Measurements from ENCODE around the gene ABR.
A peak's percentile ranks its signal among the peaks of the same experiment; 100 is the strongest.

Gene ABR

GRCh38 chr17:1119924-1120323 lies 59.9 kb downstream of the ABR start:
- Histone ChIP-seq H4K8ac (ENCODE audit: low read length) (no peak overlapping the region), H3K4ac (ENCODE audit: low read depth in 1 of 2, low read length in 2 of 2) (no peak overlapping the region), H3K79me1 (replicated peaks; ENCODE audit: low read length, poor library complexity, severe bottlenecking) (peaks cover 20% of the 10 kb centered on the region), H3K27ac (ENCODE audit: low read length, poor library complexity, severe bottlenecking) (no peak overlapping the region), H2BK12ac (ENCODE audit: low read length in 2 of 2) (no peak overlapping the region), H2BK120ac (ENCODE audit: low read depth, low read length) (no peak overlapping the region), H3K4me2 (ENCODE audit: low read length, poor library complexity, severe bottlenecking) (no peak overlapping the region), H2BK5ac (ENCODE audit: low read depth, low read length, poor library complexity, severe bottlenecking) (no peak overlapping the region), H3K9me3 (ENCODE audit: control insufficient read depth, low read length) (no peaks in the 10 kb centered on the region), H3K9ac (ENCODE audit: low read length) (no peak overlapping the region), H3K14ac (ENCODE audit: low read length in 2 of 2) (no peak overlapping the region), H3K27me3 (ENCODE audit: control insufficient read depth in 1 of 2, insufficient read depth in 1 of 2, low read length in 2 of 2) (no peaks in the 10 kb centered on the region), H3K23ac (ENCODE audit: low read length in 2 of 2) (no peak overlapping the region), H4K91ac (ENCODE audit: low read length) (no peak overlapping the region), H2AFZ (ENCODE audit: low read depth, low read length) (no peak overlapping the region), H3K4me1 (ENCODE audit: control insufficient read depth, insufficient read depth, low read depth, low read length) (peaks cover 32% of the 10 kb centered on the region), H3K36me3 (ENCODE audit: control insufficient read depth in 1 of 2, insufficient read depth in 2 of 2, low read depth in 1 of 2, low read length in 2 of 2) (peaks cover 22 to 39% of the 10 kb centered on the region in 2 experiments), H2BK15ac (ENCODE audit: low read depth, poor library complexity, severe bottlenecking) (no peak overlapping the region), H3K18ac (ENCODE audit: low read depth in 1 of 2, low read length in 2 of 2) (no peak overlapping the region), H3K4me3 (ENCODE audit: insufficient read depth in 1 of 2, low read depth in 1 of 2, low read length in 2 of 2) (no peak overlapping the region), H2AK5ac (ENCODE audit: low read length, severe bottlenecking) (no peak overlapping the region)
- WGBS, result 79% methylated on average over 8 of the region's 8 CpGs
- DNase-seq, result no peak

- Histone ChIP-seq H3K36me3 (ENCODE audit: control insufficient read depth in 1 of 2, insufficient read depth in 2 of 2, low read depth in 1 of 2, low read length in 2 of 2) (peaks cover 11 to 23% of the 10 kb centered on the region in 2 experiments), H3K9ac (ENCODE audit: low read length) (no peak overlapping the region), H3K23ac (ENCODE audit: low read length in 2 of 2) (no peak overlapping the region), H3K27ac (ENCODE audit: low read length, poor library complexity, severe bottlenecking) (no peak overlapping the region), H3K9me3 (ENCODE audit: control insufficient read depth, low read length) (no peaks in the 10 kb centered on the region), H4K8ac (ENCODE audit: low read length) (no peak overlapping the region), H3K14ac (ENCODE audit: low read length in 2 of 2) (no peak overlapping the region), H3K4ac (ENCODE audit: low read depth in 1 of 2, low read length in 2 of 2) (no peak overlapping the region), H2BK15ac (ENCODE audit: low read depth, poor library complexity, severe bottlenecking) (no peak overlapping the region), H3K4me2 (ENCODE audit: low read length, poor library complexity, severe bottlenecking) (no peak overlapping the region), H3K4me1 (ENCODE audit: control insufficient read depth, insufficient read depth, low read depth, low read length) (peaks cover 33% of the 10 kb centered on the region), H2AK5ac (ENCODE audit: low read length, severe bottlenecking) (peak overlapping the region; percentile 31), H3K27me3 (ENCODE audit: control insufficient read depth in 1 of 2, insufficient read depth in 1 of 2, low read length in 2 of 2) (no peaks in the 10 kb centered on the region), H2AFZ (ENCODE audit: low read depth, low read length) (no peak overlapping the region), H4K91ac (ENCODE audit: low read length) (peak overlapping the region; percentile 20), H3K79me1 (replicated peaks; ENCODE audit: low read length, poor library complexity, severe bottlenecking) (peaks cover 15% of the 10 kb centered on the region), H2BK5ac (ENCODE audit: low read depth, low read length, poor library complexity, severe bottlenecking) (no peak overlapping the region), H3K4me3 (ENCODE audit: insufficient read depth in 1 of 2, low read depth in 1 of 2, low read length in 2 of 2) (no peak overlapping the region), H3K18ac (ENCODE audit: low read depth in 1 of 2, low read length in 2 of 2) (no peak overlapping the region), H2BK12ac (ENCODE audit: low read length in 2 of 2) (peak overlapping the region in 1 of 2 experiments; percentile 45), H2BK120ac (ENCODE audit: low read depth, low read length) (no peak overlapping the region)
- DNase-seq, result no peak
- 86% methylated on average over 12 of the region's 12 CpGs for WGBS
Measured at GRCh38 chr17:1116602-1117001, 63.2 kb downstream of the ABR start.

GRCh38 chr17:1112875-1113274 lies 66.9 kb downstream of the ABR start:
- Histone ChIP-seq H2BK12ac (ENCODE audit: low read length in 2 of 2) (peak overlapping the region in 1 of 2 experiments; percentile 87), H3K4ac (ENCODE audit: low read depth in 1 of 2, low read length in 2 of 2) (no peak overlapping the region), H3K36me3 (ENCODE audit: control insufficient read depth in 1 of 2, insufficient read depth in 2 of 2, low read depth in 1 of 2, low read length in 2 of 2) (peaks cover 0 to 5% of the 10 kb centered on the region in 2 experiments), H2AFZ (ENCODE audit: low read depth, low read length) (no peak overlapping the region), H3K18ac (ENCODE audit: low read depth in 1 of 2, low read length in 2 of 2) (peak overlapping the region; percentile 16 to 79), H3K79me1 (replicated peaks; ENCODE audit: low read length, poor library complexity, severe bottlenecking) (peaks cover 6% of the 10 kb centered on the region), H3K27ac (ENCODE audit: low read length, poor library complexity, severe bottlenecking) (no peak overlapping the region), H2BK5ac (ENCODE audit: low read depth, low read length, poor library complexity, severe bottlenecking) (no peak overlapping the region), H2BK15ac (ENCODE audit: low read depth, poor library complexity, severe bottlenecking) (no peak overlapping the region), H2BK120ac (ENCODE audit: low read depth, low read length) (no peak overlapping the region), H3K4me1 (ENCODE audit: control insufficient read depth, insufficient read depth, low read depth, low read length) (peaks cover 53% of the 10 kb centered on the region), H4K91ac (ENCODE audit: low read length) (peak overlapping the region; percentile 80), H3K9me3 (ENCODE audit: control insufficient read depth, low read length) (no peaks in the 10 kb centered on the region), H4K8ac (ENCODE audit: low read length) (peak overlapping the region; percentile 35), H3K9ac (ENCODE audit: low read length) (no peak overlapping the region), H2AK5ac (ENCODE audit: low read length, severe bottlenecking) (peak overlapping the region; percentile 84), H3K4me2 (ENCODE audit: low read length, poor library complexity, severe bottlenecking) (no peak overlapping the region), H3K27me3 (ENCODE audit: control insufficient read depth in 1 of 2, insufficient read depth in 1 of 2, low read length in 2 of 2) (no peaks in the 10 kb centered on the region), H3K4me3 (ENCODE audit: insufficient read depth in 1 of 2, low read depth in 1 of 2, low read length in 2 of 2) (no peak overlapping the region), H3K23ac (ENCODE audit: low read length in 2 of 2) (no peak overlapping the region), H3K14ac (ENCODE audit: low read length in 2 of 2) (peak overlapping the region in 1 of 2 experiments; percentile 82)
- peak; percentile 9 for DNase-seq
- WGBS, result 87% methylated on average over 10 of the region's 10 CpGs

- H3K4me2 ChIP-seq (ENCODE audit: low read length, poor library complexity, severe bottlenecking), result no peak overlapping the region
- H4K91ac ChIP-seq (ENCODE audit: low read length), result peak overlapping the region; percentile 58
- H3K23ac ChIP-seq (ENCODE audit: low read length in 2 of 2), result no peak overlapping the region
- peaks cover 6% of the 10 kb centered on the region for H3K79me1 ChIP-seq (replicated peaks; ENCODE audit: low read length, poor library complexity, severe bottlenecking)
- H3K9me3 ChIP-seq (ENCODE audit: control insufficient read depth, low read length), result no peaks in the 10 kb centered on the region
- peak overlapping the region; percentile 71 for H3K9ac ChIP-seq (ENCODE audit: low read length)
- peak overlapping the region; percentile 84 to 89 for H3K18ac ChIP-seq (ENCODE audit: low read depth in 1 of 2, low read length in 2 of 2)
- H4K8ac ChIP-seq (ENCODE audit: low read length), result peak overlapping the region; percentile 58
- no peaks in the 10 kb centered on the region for H3K27me3 ChIP-seq (ENCODE audit: control insufficient read depth in 1 of 2, insufficient read depth in 1 of 2, low read length in 2 of 2)
- H3K4me3 ChIP-seq (ENCODE audit: insufficient read depth in 1 of 2, low read depth in 1 of 2, low read length in 2 of 2), result peak overlapping the region in 1 of 2 experiments; percentile 27
- H3K36me3 ChIP-seq (ENCODE audit: control insufficient read depth in 1 of 2, insufficient read depth in 2 of 2, low read depth in 1 of 2, low read length in 2 of 2), result peaks cover 4 to 13% of the 10 kb centered on the region in 2 experiments
- peak overlapping the region; percentile 93 for H2BK120ac ChIP-seq (ENCODE audit: low read depth, low read length)
- H3K14ac ChIP-seq (ENCODE audit: low read length in 2 of 2), result peak overlapping the region in 1 of 2 experiments; percentile 50
- peaks cover 63% of the 10 kb centered on the region for H3K4me1 ChIP-seq (ENCODE audit: control insufficient read depth, insufficient read depth, low read depth, low read length)
- H2BK15ac ChIP-seq (ENCODE audit: low read depth, poor library complexity, severe bottlenecking), result peak overlapping the region; percentile 73
- WGBS, result 83% methylated on average over 22 of the region's 22 CpGs
- H2AFZ ChIP-seq (ENCODE audit: low read depth, low read length), result no peak overlapping the region
- H2BK12ac ChIP-seq (ENCODE audit: low read length in 2 of 2), result peak overlapping the region; percentile 85 to 98
- H2AK5ac ChIP-seq (ENCODE audit: low read length, severe bottlenecking), result peak overlapping the region; percentile 87
- H3K27ac ChIP-seq (ENCODE audit: low read length, poor library complexity, severe bottlenecking), result peak overlapping the region; percentile 90
- peak overlapping the region; percentile 16 to 32 for H3K4ac ChIP-seq (ENCODE audit: low read depth in 1 of 2, low read length in 2 of 2)
- DNase-seq, result no peak
- peak overlapping the region; percentile 10 for H2BK5ac ChIP-seq (ENCODE audit: low read depth, low read length, poor library complexity, severe bottlenecking)
Measured at GRCh38 chr17:1111599-1112443, 68.0 kb downstream of the ABR start.
